Upper lobe of left lung (tissue), 6 donors: ENCODE results near the gene STRBP. TPM values are rescaled to one million over a fixed set of nuclear protein-coding genes. Genes with fewer than 3 reads are reported as not detected.

Experiments
- ATAC-seq, 2 donors: fragments of 200-7000 bp; cut with Tn5 transposase; one replicate each; pipeline ENCODE4 v1.9.1; 2022; ENCODE audit warnings: mild to moderate bottlenecking in 2 of 2, moderate library complexity in 2 of 2; ENCODE audit not compliant: low FRiP score in 2 of 2
- DNase-seq, 2 donors: peaks; one replicate each; pipeline ENCODE4 v3.0.0-alpha.2; 2019 to 2020
- H3K27ac ChIP-seq, 4 donors: fragments of 200-600 bp; sonication (generic); one replicate each; pipeline ENCODE4 v1.5.1; 2016 to 2019
- H3K27me3 ChIP-seq, 4 donors: fragments of 200-600 bp; sonication (generic); one replicate each; pipeline ENCODE4 v1.5.1; 2017 to 2019
- H3K36me3 ChIP-seq, 4 donors: fragments of 200-600 bp; sonication (generic); one replicate each; pipeline ENCODE4 v1.5.1; 2016 to 2019
- H3K4me1 ChIP-seq, 4 donors: fragments of 200-600 bp; sonication (generic); one replicate each; pipeline ENCODE4 v1.5.1; 2018 to 2019
- H3K4me3 ChIP-seq, 4 donors: fragments of 200-600 bp; sonication (generic); one replicate each; pipeline ENCODE4 v1.5.1; 2017 to 2019; ENCODE audit warnings: mild to moderate bottlenecking in 2 of 4, moderate library complexity in 1 of 4
- H3K9me3 ChIP-seq, 4 donors: fragments of 200-600 bp; sonication (generic); one replicate each; pipeline ENCODE4 v1.5.1; 2018 to 2019
- CTCF ChIP-seq, 6 experiments: fragments of 450-650 bp in 4 of 6; fragments of 200-600 bp in 2 of 6; sonication (generic) in 2 of 6; IDR thresholded peaks; one replicate each; pipeline ENCODE4 v1.5.1; 2016 to 2019; ENCODE audit warnings: antibody characterized with exemption in 6 of 6
- EP300 ChIP-seq, 4 donors: sonication (generic); formaldehyde crosslinking; IDR thresholded peaks; one replicate each; pipeline ENCODE4 v1.5.1; 2017; ENCODE audit warnings: antibody characterized with exemption in 4 of 4, control low read depth in 2 of 4
- POLR2A ChIP-seq, 4 donors: fragments of 450-650 bp; IDR thresholded peaks; one replicate each; pipeline ENCODE4 v1.5.1; 2016 to 2017; ENCODE audit warnings: antibody characterized with exemption in 4 of 4, mild to moderate bottlenecking in 2 of 4
- POLR2AphosphoS5 ChIP-seq, 2 donors: sonication (generic); formaldehyde crosslinking; IDR thresholded peaks; one replicate each; pipeline ENCODE4 v1.5.1; 2017; ENCODE audit warnings: antibody characterized with exemption in 2 of 2
- WGBS, 2 donors: methylation state at CpG; one replicate each; pipeline ENCODE4 v1.1.5; 2017 to 2018; 5-methylcytosine and 5-hydroxymethylcytosine counted together
- total RNA-seq, 6 donors: library from RNA; depleted of rRNA in 4 of 6; stranded (reverse); fragments of >200 nt in 4 of 6; gene quantifications; one replicate each; pipeline versions ENCODE4 v1.1.0 to v1.2.1, GENCODE V29; 2016 to 2021
- donor health status: DM: no; HTN: no; CAD: no; lungs with moderate emphysema.
- donor health status: DM: no; HTN: yes; CAD: no; lungs with severe emphysema.

STRBP gene
- total RNA-seq, 6 donors from 2014 or later = 10.2 to 61.8 (median 17.8) TPM

GRCh38 chr9:123131258-123131657 is 137.1 kb downstream of the STRBP start:
- Histone ChIP-seq H3K9me3 (no peaks in the 10 kb centered on the region), H3K4me1 (peaks cover 0 to 10% (median 5%) of the 10 kb centered on the region in 4 donors), H3K27me3 (no peaks in the 10 kb centered on the region), H3K27ac (no peak overlapping the region), H3K4me3 (no peak overlapping the region), H3K36me3 (peaks cover 0 to 8% (median 3%) of the 10 kb centered on the region in 4 donors)
- ATAC-seq (no peak), DNase-seq (no peak)
- TF ChIP-seq POLR2A (IDR thresholded peaks at IDR 0.05) (no peak), EP300 (IDR thresholded peaks at IDR 0.05) (no peak), CTCF (IDR thresholded peaks at IDR 0.05) (no peak), POLR2AphosphoS5 (IDR thresholded peaks at IDR 0.05) (no peak)
- 56 to 68% methylated on average over 1 of the region's 1 CpG for WGBS, 2 donors

DNA sequence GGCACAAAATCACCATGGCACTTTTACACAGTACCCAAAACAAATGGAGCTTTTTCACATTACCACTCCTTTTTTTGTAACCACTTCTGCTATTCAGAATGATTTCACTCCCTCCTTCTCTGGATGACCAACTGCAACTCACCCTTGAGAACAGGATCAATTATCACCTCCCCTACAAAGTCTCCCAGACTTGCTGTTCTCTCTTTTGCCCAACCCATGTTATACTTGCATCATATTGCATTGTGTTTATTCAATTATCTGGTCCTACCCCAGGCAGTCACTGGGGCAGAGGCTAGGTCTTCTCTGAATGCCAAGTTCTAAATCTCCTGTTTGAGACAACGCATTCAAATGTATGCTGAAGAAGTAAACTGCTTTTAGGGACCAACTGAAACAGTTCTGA is 139.0 kb downstream of the STRBP start:
- no peak for TF ChIP-seq POLR2A (IDR thresholded peaks at IDR 0.05)
- no peak for TF ChIP-seq CTCF (IDR thresholded peaks at IDR 0.05)
- TF ChIP-seq EP300 (IDR thresholded peaks at IDR 0.05) = no peak
- TF ChIP-seq POLR2AphosphoS5 (IDR thresholded peaks at IDR 0.05) = no peak
- peaks cover 0 to 10% (median 5%) of the 10 kb centered on the region in 4 donors for H3K4me1 ChIP-seq
- no peak overlapping the region for H3K4me3 ChIP-seq
- no peak for DNase-seq
- H3K27me3 ChIP-seq = no peaks in the 10 kb centered on the region
- peaks cover 0 to 9% (median 0%) of the 10 kb centered on the region in 4 donors for H3K36me3 ChIP-seq
- WGBS, 2 donors = 92 to 100% methylated on average over 1 of the region's 1 CpG
- no peak for ATAC-seq
- no peaks in the 10 kb centered on the region for H3K9me3 ChIP-seq
- no peak overlapping the region for H3K27ac ChIP-seq

- TF ChIP-seq CTCF (IDR thresholded peaks at IDR 0.05) (no peak), POLR2AphosphoS5 (IDR thresholded peaks at IDR 0.05) (no peak), POLR2A (IDR thresholded peaks at IDR 0.05) (no peak), EP300 (IDR thresholded peaks at IDR 0.05) (no peak)
- Histone ChIP-seq H3K4me3 (no peak overlapping the region), H3K27me3 (no peaks in the 10 kb centered on the region), H3K27ac (no peak overlapping the region), H3K9me3 (no peaks in the 10 kb centered on the region), H3K4me1 (peaks cover 0 to 10% (median 5%) of the 10 kb centered on the region in 4 donors), H3K36me3 (peaks cover 0 to 9% (median 0%) of the 10 kb centered on the region in 4 donors)
- ATAC-seq (peak in 1 of 2 donors; percentile 53), DNase-seq (no peak)
- 73 to 91% methylated on average over 4 of the region's 4 CpGs for WGBS, 2 donors
These were observed 139.8 kb downstream of the STRBP start for GRCh38 chr9:123128591-123128990.

- peaks cover 0 to 10% (median 5%) of the 10 kb centered on the region in 4 donors for H3K4me1 ChIP-seq
- no peak overlapping the region for H3K27ac ChIP-seq
- H3K36me3 ChIP-seq = peaks cover 0 to 6% (median 0%) of the 10 kb centered on the region in 4 donors
- ATAC-seq = no peak
- WGBS, 2 donors = 49 to 68% methylated on average over 3 of the region's 3 CpGs
- no peaks in the 10 kb centered on the region for H3K9me3 ChIP-seq
- TF ChIP-seq POLR2A (IDR thresholded peaks at IDR 0.05) (no peak), CTCF (IDR thresholded peaks at IDR 0.05) (no peak), POLR2AphosphoS5 (IDR thresholded peaks at IDR 0.05) (no peak), EP300 (IDR thresholded peaks at IDR 0.05) (no peak)
- no peak for DNase-seq
- H3K27me3 ChIP-seq = no peaks in the 10 kb centered on the region
- no peak overlapping the region for H3K4me3 ChIP-seq
These were observed 140.8 kb downstream of the STRBP start for GRCh38 chr9:123127512-123128075.

GRCh38 chr9:123121457-123121856 is 146.9 kb downstream of the STRBP start:
- WGBS, 2 donors = 75 to 78% methylated on average over 3 of the region's 3 CpGs
- Histone ChIP-seq H3K27ac (no peak overlapping the region), H3K36me3 (peaks cover 0 to 5% (median 0%) of the 10 kb centered on the region in 4 donors), H3K4me3 (no peak overlapping the region), H3K9me3 (no peaks in the 10 kb centered on the region), H3K4me1 (peaks cover 0 to 12% (median 0%) of the 10 kb centered on the region in 4 donors), H3K27me3 (no peaks in the 10 kb centered on the region)
- DNase-seq (no peak), ATAC-seq (no peak)
- TF ChIP-seq EP300 (IDR thresholded peaks at IDR 0.05) (no peak), POLR2AphosphoS5 (IDR thresholded peaks at IDR 0.05) (no peak), POLR2A (IDR thresholded peaks at IDR 0.05) (no peak), CTCF (IDR thresholded peaks at IDR 0.05) (no peak)
